EL (cell line): ENCODE measurements around the gene CPNE1.

Experiments
- DNase-seq: peaks from one replicate; pipeline ENCODE4 v3.0.0-alpha.2; 2016

The CPNE1 gene

DNA sequence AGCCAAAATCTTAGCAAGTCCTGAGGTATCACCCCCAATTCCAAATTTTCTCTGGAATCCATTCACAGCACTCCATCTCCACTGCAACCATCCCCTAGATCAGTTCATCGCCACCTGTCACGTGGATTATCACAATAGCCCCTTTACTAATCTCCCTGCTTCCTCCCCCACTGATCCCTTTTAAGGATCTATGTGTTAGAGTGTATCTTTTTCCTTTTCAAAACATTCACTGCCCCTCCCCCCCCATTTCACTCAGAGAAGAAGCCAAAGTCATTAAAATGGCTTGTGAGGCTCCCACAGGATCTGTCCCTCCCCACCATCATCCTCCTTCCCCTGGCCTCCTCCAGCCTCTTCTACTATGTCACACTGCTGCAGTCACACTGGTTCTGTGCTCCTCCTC is 67.5 kb downstream of the CPNE1 start:
- DNase-seq: no peak

DNA sequence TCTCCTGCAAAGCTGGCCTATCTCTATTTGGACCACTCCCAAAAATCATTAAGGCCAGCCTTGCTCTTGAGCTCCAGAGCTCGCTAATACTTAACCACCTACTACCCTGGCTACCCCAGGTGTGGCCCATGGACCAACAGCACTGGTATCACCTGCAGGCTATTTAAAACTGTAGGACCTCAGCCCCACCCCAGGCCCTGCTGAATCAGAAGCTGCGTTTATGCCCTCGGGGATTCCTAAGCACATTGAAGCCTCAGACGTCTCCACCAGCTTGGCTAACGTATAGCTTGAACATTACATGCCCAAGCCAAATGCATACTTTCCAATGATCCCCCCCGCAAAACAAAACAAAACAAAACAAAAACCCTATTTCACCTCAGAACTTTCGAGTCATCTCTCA is 68.8 kb downstream of the CPNE1 start:
- DNase-seq: no peak

DNA sequence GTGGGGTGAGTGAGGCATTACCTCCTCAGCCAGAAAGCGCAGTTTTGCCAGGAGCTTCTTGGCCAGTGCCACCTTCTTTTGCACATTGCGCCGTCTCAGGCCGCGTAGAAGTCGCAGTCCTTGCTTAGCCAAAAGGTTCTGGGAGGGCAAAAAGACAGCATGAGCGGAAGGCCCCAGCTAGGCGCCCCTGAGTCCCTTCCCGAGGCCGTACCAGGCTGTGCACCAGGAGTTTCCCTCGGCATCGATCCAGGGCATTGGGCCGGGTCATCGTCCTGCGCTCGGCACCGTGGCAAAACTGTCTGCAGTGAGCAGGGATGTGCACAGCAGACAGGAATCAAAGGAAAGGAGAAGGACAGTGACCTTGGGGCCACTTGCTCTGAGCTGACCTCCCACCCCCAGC is 69.2 kb downstream of the CPNE1 start:
- DNase-seq: no peak

DNA sequence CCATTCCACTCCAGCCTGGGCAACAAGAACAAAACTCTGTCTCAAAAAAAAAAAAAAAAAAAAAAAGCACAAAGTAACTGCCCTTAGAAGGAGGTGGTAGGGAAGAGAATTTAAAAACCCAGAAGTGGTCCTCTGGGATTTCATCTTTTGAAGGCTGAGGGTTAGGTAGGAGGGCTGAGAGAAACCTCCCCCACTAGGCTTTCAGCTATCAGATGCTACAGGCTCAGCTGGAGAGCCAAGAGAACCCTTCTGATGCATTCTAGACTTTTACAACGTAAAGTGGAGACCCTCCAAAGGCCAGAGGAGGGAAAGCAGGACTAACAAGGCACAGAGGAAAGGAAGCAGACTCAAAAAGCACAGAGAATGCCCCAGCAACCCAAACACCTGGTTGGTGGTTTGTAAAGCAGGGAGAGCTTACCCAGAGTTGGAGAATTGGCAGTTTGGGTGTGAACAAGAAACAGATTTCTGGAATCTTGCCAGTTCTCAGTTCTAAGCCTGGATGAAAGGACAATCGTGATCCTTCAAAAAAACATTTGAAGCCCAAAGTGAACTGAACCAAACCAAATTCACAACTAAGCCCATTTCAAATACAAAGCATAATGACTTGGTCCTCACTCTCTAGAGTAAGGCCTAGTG is 72.2 kb downstream of the CPNE1 start:
- no peak for DNase-seq

DNA sequence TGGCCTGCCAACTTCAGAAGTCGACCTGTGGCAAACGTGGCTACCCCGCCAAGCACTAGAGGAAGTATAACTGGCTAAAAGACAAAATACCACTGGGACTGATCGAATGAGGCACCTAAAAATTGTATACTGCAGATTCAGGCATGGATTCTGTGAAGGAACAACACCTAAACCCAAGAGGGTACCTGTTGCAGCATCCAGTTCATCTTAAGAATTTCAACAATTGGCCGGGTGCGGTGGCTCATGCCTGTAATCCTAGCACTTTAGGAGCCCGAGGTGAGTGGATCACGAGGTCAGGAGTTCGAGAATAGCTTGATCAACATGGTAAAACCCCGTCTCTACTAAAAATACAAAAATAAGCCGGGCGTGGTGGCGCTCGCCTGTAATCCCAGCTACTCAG is 76.3 kb downstream of the CPNE1 start:
- no peak for DNase-seq

DNA sequence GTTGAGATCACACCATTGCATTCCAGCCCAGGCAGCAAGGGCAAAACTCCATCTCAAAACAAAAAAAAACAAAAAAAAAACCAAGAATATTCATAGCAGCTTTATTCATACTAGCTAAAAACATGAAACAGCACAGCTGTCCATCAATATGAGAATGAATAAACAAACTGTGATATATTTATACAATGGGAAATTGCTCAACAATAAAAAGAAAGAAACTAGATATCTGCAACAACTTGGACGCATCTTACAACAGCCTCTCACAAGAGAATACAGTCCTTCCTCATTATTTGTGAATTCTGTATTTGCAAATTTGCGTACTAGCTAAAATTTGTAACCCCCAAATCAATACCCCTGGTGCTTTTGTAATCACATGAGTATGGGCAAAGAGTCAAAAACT is 77.3 kb downstream of the CPNE1 start:
- no peak for DNase-seq

DNA sequence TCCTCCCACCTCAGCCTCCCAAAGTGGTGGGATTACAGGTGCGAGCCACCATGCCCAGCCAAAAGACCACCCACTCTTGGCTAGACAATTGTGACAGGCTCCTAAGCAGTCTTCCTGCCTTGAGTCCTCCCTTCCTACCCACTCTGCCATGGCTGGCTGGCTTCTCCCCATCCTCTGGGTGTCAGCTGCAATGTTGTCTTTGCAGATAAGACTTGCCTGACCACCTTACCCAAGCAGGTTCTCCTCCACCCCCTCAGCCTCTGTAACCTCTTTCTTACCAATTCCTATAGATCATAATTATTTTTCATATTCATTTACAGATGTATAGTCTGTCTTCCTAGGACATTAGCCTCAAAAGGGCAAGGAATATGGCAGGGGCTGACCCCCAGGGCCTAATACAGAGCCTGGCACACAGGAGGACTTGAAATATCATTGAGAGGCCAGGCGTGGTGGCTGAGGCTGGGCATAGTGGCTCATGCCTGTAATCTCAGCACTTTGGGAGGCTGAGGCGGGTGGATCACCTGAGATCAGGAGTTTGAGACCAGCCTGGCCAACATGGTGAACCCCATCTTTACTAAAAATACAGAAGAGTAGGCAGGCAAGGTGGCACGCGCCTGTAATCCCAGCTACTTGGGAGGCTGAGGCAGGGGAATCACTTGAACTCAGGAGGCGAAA is 77.8 kb downstream of the CPNE1 start:
- DNase-seq: no peak

DNA sequence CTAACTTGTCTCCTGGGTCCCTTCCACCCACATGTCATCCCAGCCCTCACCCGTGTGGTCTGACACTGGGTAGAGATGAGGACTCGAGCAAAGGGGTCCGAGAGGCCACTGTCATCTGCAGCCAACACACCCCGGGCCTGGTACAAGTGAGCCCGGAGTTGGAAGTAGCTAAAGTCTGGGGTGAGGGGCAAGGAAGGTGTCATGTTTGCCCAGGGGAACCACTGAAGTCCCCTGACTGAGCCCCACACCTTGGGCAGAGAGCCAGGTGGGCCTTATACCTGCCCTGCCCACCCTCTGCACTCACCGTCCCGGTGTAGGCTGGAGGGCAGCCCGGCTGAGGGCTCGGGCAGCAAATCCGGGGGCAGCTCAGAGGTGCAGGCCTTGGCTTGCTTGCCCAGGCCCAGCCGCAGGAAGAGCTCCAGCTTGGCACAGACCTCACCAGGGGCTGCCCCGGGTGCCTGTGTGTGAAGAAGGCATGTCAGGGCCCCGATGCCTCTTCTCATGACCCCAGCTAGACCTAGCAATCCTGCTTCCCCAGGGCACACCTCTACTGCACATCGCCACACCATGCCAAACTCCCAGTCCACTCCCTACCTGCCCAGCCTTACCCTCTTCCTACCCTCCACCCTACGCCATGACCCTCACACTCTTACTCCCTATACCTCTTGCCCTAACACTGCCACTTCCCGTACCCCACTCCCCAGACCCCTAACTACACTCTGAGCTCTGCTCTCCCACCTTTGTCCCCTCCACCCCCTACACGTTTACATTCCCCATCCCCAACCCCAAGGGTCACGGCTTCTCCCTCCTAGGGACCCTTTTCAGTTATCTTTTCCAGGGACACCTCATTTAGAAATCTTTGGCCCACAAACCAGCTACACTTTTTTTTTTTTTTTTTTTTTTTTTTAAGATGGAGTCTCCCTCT is 80.8 kb downstream of the CPNE1 start:
- DNase-seq: no peak

DNA sequence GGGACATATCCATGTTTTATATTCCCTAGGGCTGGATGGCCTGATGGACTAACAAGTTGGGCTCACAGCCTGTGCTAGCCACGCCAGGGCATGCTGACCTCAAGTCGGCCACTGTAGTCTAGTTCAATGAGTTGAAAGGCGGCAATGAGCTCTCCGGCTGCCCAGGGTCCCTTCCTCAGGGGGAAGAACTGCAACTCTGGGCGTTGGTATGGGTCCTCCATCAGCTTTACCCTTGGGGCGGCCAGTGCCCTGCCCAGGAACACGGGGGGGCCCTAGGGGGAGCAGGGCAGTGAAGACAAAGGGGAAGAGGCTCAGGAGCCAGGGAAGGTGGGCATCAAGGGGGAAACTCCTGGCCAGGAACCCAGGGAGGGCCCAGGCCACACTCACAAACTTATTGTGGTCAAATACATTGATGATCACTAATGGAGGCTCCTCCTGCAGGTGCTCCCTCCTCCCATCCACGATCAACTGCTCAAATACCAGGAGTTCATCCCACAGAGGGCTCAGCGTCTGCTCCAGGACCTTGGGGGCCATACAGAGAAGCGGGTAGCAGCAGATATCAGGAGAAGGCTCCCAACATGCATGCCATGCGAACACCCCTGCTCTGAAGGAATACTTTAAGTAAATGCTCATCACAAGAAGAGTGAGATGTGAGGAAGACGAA is 81.8 kb downstream of the CPNE1 start:
- no peak for DNase-seq

DNA sequence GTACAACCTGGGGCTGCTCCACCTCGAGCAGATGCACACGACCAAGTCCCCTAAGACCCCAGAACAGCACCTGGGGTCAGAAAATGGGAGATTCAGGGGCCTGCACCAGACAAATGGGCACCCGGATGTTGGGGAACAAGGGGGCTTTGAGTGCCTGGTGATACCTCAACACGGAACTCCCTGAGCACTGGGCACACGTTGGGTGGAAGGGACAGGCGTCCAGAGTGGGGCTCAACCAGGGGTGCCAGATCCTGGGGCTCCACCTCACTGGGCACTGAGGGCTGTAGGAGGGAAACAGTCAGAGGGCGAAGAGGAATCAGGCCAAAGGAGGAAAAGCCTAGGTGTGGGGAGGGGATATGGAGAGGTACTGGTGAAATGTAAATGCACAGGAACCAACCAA is 82.6 kb downstream of the CPNE1 start:
- no peak for DNase-seq

DNA sequence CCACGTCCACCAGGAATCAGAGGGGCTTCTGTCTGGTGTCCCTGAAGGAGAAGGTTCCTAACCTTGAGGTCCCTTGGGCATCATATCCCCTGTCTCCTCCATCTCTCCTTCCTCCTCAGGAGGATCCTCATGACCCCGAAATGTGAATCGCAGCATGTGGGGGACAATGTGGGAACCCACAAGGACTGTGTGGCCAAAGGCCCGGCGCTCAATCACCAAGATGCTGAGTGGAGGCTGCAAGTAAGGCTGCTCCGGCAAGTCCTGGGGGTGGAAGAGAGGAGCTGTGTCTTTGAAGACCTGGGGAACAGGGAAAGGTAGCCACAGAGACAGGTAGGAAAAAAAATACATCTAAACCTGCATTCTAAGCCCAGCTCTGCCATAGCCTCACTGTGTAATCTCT is 85.5 kb downstream of the CPNE1 start:
- no peak for DNase-seq

DNA sequence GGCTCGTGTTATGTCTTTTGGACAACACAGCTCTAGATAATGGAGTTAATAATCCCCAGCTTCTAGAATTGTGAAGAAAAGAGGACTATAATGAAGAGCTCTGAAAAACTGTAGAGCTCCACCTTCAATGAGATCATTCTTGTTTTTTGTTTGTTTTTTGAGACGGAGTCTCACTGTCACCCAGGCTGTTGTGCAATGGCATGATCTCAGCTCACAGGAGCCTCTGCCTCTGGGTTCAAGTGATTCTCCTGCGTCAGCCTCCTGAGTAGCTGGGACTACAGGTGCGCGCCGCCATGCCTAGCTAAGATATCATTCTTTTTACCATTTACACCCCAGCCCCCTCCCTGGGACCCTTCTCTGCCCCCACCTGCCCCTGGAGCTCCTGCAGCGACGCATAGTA is 86.2 kb downstream of the CPNE1 start:
- no peak for DNase-seq

DNA sequence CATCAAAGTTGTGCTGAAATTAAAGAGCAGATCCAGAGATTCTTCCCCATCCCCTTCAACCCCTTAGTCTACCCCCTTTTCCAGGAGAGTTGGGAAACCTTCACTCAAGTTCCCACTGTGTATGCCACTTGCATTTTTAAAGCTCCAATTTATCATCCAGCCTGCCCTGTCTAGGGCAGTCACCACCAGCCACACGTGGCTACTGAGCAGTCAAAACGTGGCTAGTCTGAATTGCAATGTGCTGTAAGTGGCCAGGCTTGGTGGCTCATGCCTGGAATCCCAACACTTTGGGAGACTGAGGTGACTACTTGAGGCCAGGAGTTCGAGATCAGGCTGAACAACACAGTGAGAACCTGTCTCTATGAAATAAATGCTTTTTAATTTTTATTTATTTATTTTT is 87.9 kb downstream of the CPNE1 start:
- DNase-seq: no peak
